ENCODE results near the gene ADAMTS17. TPM values are rescaled to one million over a fixed set of nuclear protein-coding genes. Genes with fewer than 3 reads are reported as not detected.
"Not testable (repeated sequence)": the region's sequence is repeated elsewhere in the genome, so short reads cannot be mapped to it uniquely, and the experiment has no call there.

The ADAMTS17 gene
- total RNA-seq, 2 donors from 2014 or later: 0.37 to 1.1 TPM

GRCh38 chr15:100095541-100096247, 246.1 kb downstream of the ADAMTS17 start:
- Mint-ChIP-seq H3K4me3 (no peak overlapping the region), H3K9me3 (no peaks in the 10 kb centered on the region), H3K27me3 (no peaks in the 10 kb centered on the region), H3K27ac (no peak overlapping the region), H3K4me1 (no peaks in the 10 kb centered on the region), H3K36me3 (ENCODE audit: low read depth) (no peaks in the 10 kb centered on the region)
- no peak for ATAC-seq (replicated peaks)

- no peaks in the 10 kb centered on the region for H3K4me1 Mint-ChIP-seq
- H3K4me3 Mint-ChIP-seq: no peak overlapping the region
- no peaks in the 10 kb centered on the region for H3K27me3 Mint-ChIP-seq
- no peak for ATAC-seq (replicated peaks)
- H3K36me3 Mint-ChIP-seq (ENCODE audit: low read depth): no peaks in the 10 kb centered on the region
- peak overlapping the region; percentile 44 for H3K27ac Mint-ChIP-seq
- H3K9me3 Mint-ChIP-seq: no peaks in the 10 kb centered on the region
Measured at GRCh38 chr15:100094127-100094510, 247.7 kb downstream of the ADAMTS17 start.

- Mint-ChIP-seq H3K4me1 (no peaks in the 10 kb centered on the region), H3K27me3 (no peaks in the 10 kb centered on the region), H3K4me3 (no peak overlapping the region), H3K27ac (peak overlapping the region; percentile 44), H3K36me3 (ENCODE audit: low read depth) (no peaks in the 10 kb centered on the region), H3K9me3 (no peaks in the 10 kb centered on the region)
- peak; percentile 29 for ATAC-seq (replicated peaks)
Measured at GRCh38 chr15:100093211-100094126, 248.3 kb downstream of the ADAMTS17 start.

GRCh38 chr15:100092034-100092433, 249.7 kb downstream of the ADAMTS17 start:
- Mint-ChIP-seq H3K36me3 (ENCODE audit: low read depth) (no peaks in the 10 kb centered on the region), H3K9me3 (no peaks in the 10 kb centered on the region), H3K4me1 (no peaks in the 10 kb centered on the region), H3K27me3 (no peaks in the 10 kb centered on the region), H3K4me3 (no peak overlapping the region), H3K27ac (no peak overlapping the region)
- ATAC-seq (replicated peaks): no peak

- H3K9me3 Mint-ChIP-seq: no peaks in the 10 kb centered on the region
- H3K4me3 Mint-ChIP-seq: no peak overlapping the region
- H3K27ac Mint-ChIP-seq: no peak overlapping the region
- no peaks in the 10 kb centered on the region for H3K36me3 Mint-ChIP-seq (ENCODE audit: low read depth)
- H3K4me1 Mint-ChIP-seq: no peaks in the 10 kb centered on the region
- no peaks in the 10 kb centered on the region for H3K27me3 Mint-ChIP-seq
- ATAC-seq (replicated peaks): no peak
Measured at GRCh38 chr15:100090411-100090810, 251.4 kb downstream of the ADAMTS17 start.

- ATAC-seq (replicated peaks); H3K27ac Mint-ChIP-seq; H3K9me3 Mint-ChIP-seq; H3K27me3 Mint-ChIP-seq; H3K4me1 Mint-ChIP-seq; H3K36me3 Mint-ChIP-seq (ENCODE audit: low read depth); H3K4me3 Mint-ChIP-seq: not testable (repeated sequence)
Measured at GRCh38 chr15:100084042-100084821, 257.5 kb downstream of the ADAMTS17 start.

- no peak for ATAC-seq (replicated peaks)
- no peak overlapping the region for H3K27ac Mint-ChIP-seq
- no peaks in the 10 kb centered on the region for H3K9me3 Mint-ChIP-seq
- no peak overlapping the region for H3K4me3 Mint-ChIP-seq
- H3K4me1 Mint-ChIP-seq: no peaks in the 10 kb centered on the region
- peaks cover 6% of the 10 kb centered on the region for H3K36me3 Mint-ChIP-seq (ENCODE audit: low read depth)
- no peaks in the 10 kb centered on the region for H3K27me3 Mint-ChIP-seq
Measured at GRCh38 chr15:100083572-100083971, 258.2 kb downstream of the ADAMTS17 start.

GRCh38 chr15:100082761-100083402, 258.9 kb downstream of the ADAMTS17 start:
- H3K4me1 Mint-ChIP-seq: no peaks in the 10 kb centered on the region

GRCh38 chr15:100081454-100081853, 260.3 kb downstream of the ADAMTS17 start:
- no peak for ATAC-seq (replicated peaks)
- H3K4me1 Mint-ChIP-seq: no peaks in the 10 kb centered on the region
- no peaks in the 10 kb centered on the region for H3K27me3 Mint-ChIP-seq
- H3K36me3 Mint-ChIP-seq (ENCODE audit: low read depth): peaks cover 6% of the 10 kb centered on the region
- no peak overlapping the region for H3K27ac Mint-ChIP-seq
- no peaks in the 10 kb centered on the region for H3K9me3 Mint-ChIP-seq
- no peak overlapping the region for H3K4me3 Mint-ChIP-seq

More at GRCh38 chr15:100082761-100083402, 258.9 kb downstream of the ADAMTS17 start:
- Mint-ChIP-seq H3K9me3 (no peaks in the 10 kb centered on the region), H3K27me3 (no peaks in the 10 kb centered on the region), H3K27ac (no peak overlapping the region), H3K36me3 (ENCODE audit: low read depth) (peaks cover 6% of the 10 kb centered on the region), H3K4me3 (no peak overlapping the region)
- ATAC-seq (replicated peaks): no peak

- Mint-ChIP-seq H3K27ac (no peak overlapping the region), H3K9me3 (no peaks in the 10 kb centered on the region), H3K36me3 (ENCODE audit: low read depth) (no peaks in the 10 kb centered on the region), H3K27me3 (no peaks in the 10 kb centered on the region), H3K4me3 (no peak overlapping the region), H3K4me1 (no peaks in the 10 kb centered on the region)
- ATAC-seq (replicated peaks): no peak
Measured at GRCh38 chr15:100078511-100079220, 263.1 kb downstream of the ADAMTS17 start.

GRCh38 chr15:100075229-100075628, 266.5 kb downstream of the ADAMTS17 start:
- no peaks in the 10 kb centered on the region for H3K27me3 Mint-ChIP-seq
- H3K36me3 Mint-ChIP-seq (ENCODE audit: low read depth): no peaks in the 10 kb centered on the region
- no peaks in the 10 kb centered on the region for H3K9me3 Mint-ChIP-seq
- no peak overlapping the region for H3K27ac Mint-ChIP-seq
- no peak overlapping the region for H3K4me3 Mint-ChIP-seq
- no peaks in the 10 kb centered on the region for H3K4me1 Mint-ChIP-seq
- ATAC-seq (replicated peaks): no peak

GRCh38 chr15:100073982-100074381, 267.8 kb downstream of the ADAMTS17 start:
- Mint-ChIP-seq H3K27ac (no peak overlapping the region), H3K36me3 (ENCODE audit: low read depth) (no peaks in the 10 kb centered on the region), H3K9me3 (no peaks in the 10 kb centered on the region), H3K27me3 (no peaks in the 10 kb centered on the region), H3K4me1 (no peaks in the 10 kb centered on the region), H3K4me3 (no peak overlapping the region)
- ATAC-seq (replicated peaks): no peak

GRCh38 chr15:100066521-100067280, 275.1 kb downstream of the ADAMTS17 start:
- H3K9me3 Mint-ChIP-seq, H3K27ac Mint-ChIP-seq: not testable (repeated sequence)

More at GRCh38 chr15:100066521-100067280, 275.1 kb downstream of the ADAMTS17 start:
- not testable (repeated sequence) for ATAC-seq (replicated peaks); H3K4me3 Mint-ChIP-seq; H3K27me3 Mint-ChIP-seq; H3K4me1 Mint-ChIP-seq; H3K36me3 Mint-ChIP-seq (ENCODE audit: low read depth)

All from activated T-helper 17 cell treated with anti-CD3 and anti-CD28 coated beads, Interleukin-2, amount 50 U/mL, for 72 hours (primary cell).